ENCODE measurements around the gene FSCN2. TPM values are rescaled to one million over a fixed set of nuclear protein-coding genes. Genes with fewer than 3 reads are reported as not detected.
A peak's percentile ranks its signal among the peaks of the same experiment; 100 is the strongest.

FSCN2 gene
- total and polyA plus RNA-seq, 12 donors, result 0.22 to 1.9 (median 0.72) TPM; not detected in 1

DNA sequence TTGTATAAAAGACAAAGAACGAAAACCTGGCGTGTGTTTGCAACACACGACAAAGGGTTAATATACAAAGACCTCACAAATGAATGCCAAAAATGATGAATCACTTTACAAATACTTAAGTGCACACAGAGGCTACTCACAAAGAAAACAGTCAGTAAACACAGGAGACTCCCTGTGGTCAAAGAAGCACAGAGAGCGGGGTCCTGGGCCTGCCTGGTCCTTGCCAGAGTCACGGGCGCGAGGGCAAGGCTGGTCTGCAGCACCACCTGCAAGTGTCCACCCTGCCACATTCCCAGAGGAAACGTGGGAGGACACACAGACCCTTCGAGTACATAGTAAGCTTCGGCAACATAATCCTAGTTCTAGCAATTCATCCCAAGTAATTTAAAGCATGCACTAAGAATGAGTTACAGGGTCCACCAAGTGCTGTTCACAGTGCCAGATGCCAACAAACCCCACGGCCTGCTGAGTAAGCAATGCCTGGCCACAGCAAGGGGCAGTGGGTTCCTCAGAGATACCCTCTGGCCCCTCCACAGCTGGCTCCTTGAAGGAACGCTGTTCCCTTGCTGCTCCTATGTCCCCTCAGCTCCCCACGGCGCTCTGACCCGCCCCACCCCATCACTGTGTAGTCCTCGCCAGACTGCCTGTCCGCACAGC lies 48.6 kb downstream of the FSCN2 start:
- peaks cover 0 to 39% of the 10 kb centered on the region in 2 donors for H3K36me3 ChIP-seq (replicated peaks in 1 of 2)
- no peak overlapping the region for H3K4me3 ChIP-seq
- H3K27me3 ChIP-seq, result no peaks in the 10 kb centered on the region
- no peak for TF ChIP-seq POLR2A (IDR thresholded peaks at IDR 0.05)
- TF ChIP-seq, protein P1, sequence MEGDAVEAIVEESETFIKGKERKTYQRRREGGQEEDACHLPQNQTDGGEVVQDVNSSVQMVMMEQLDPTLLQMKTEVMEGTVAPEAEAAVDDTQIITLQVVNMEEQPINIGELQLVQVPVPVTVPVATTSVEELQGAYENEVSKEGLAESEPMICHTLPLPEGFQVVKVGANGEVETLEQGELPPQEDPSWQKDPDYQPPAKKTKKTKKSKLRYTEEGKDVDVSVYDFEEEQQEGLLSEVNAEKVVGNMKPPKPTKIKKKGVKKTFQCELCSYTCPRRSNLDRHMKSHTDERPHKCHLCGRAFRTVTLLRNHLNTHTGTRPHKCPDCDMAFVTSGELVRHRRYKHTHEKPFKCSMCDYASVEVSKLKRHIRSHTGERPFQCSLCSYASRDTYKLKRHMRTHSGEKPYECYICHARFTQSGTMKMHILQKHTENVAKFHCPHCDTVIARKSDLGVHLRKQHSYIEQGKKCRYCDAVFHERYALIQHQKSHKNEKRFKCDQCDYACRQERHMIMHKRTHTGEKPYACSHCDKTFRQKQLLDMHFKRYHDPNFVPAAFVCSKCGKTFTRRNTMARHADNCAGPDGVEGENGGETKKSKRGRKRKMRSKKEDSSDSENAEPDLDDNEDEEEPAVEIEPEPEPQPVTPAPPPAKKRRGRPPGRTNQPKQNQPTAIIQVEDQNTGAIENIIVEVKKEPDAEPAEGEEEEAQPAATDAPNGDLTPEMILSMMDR (IDR thresholded peaks at IDR 0.05), result no peak
- intact Hi-C loops (cut with DNase I), result no loop called here
- no peaks in the 10 kb centered on the region for H3K9me3 ChIP-seq (replicated peaks in 1 of 3)
- H3K4me1 ChIP-seq (replicated peaks in 1 of 2), result peaks cover 5 to 9% of the 10 kb centered on the region in 2 donors
- peak overlapping the region in 1 of 5 donors; percentile 20 for H3K27ac ChIP-seq
- 68 to 78% (median 73%) methylated on average over 16 to 17 of the region's 17 CpGs for WGBS, 4 donors
- no peak for DNase-seq

GRCh38 chr17:81577278-81578000 lies 49.3 kb downstream of the FSCN2 start:
- peaks cover 0 to 43% of the 10 kb centered on the region in 2 donors for H3K36me3 ChIP-seq (replicated peaks in 1 of 2)
- 66 to 81% (median 76%) methylated on average over 11 of the region's 11 CpGs for WGBS, 4 donors
- intact Hi-C loops (cut with DNase I), result no loop called here
- peak in 1 of 7 donors; percentile 48 for DNase-seq
- TF ChIP-seq POLR2A (IDR thresholded peaks at IDR 0.05), result no peak
- TF ChIP-seq, protein P1 (IDR thresholded peaks at IDR 0.05), result no peak
- H3K4me1 ChIP-seq (replicated peaks in 1 of 2), result peaks cover 5 to 9% of the 10 kb centered on the region in 2 donors
- H3K27ac ChIP-seq, result peak overlapping the region in 2 of 5 donors; percentile 16 to 20
- H3K9me3 ChIP-seq (replicated peaks in 1 of 3), result no peaks in the 10 kb centered on the region
- no peaks in the 10 kb centered on the region for H3K27me3 ChIP-seq
- H3K4me3 ChIP-seq, result no peak overlapping the region

GRCh38 chr17:81578038-81578441 lies 49.9 kb downstream of the FSCN2 start:
- no peak for DNase-seq
- Histone ChIP-seq H3K36me3 (replicated peaks in 1 of 2) (peaks cover 0 to 49% of the 10 kb centered on the region in 2 donors), H3K4me1 (replicated peaks in 1 of 2) (peaks cover 5 to 9% of the 10 kb centered on the region in 2 donors), H3K4me3 (no peak overlapping the region), H3K27me3 (no peaks in the 10 kb centered on the region), H3K27ac (no peak overlapping the region), H3K9me3 (replicated peaks in 1 of 3) (no peaks in the 10 kb centered on the region)
- intact Hi-C loops (cut with DNase I), result no loop called here
- TF ChIP-seq, protein P1 (IDR thresholded peaks at IDR 0.05), result no peak
- no peak for TF ChIP-seq POLR2A (IDR thresholded peaks at IDR 0.05)
- WGBS, 4 donors, result 93 to 98% (median 97%) methylated on average over 10 of the region's 10 CpGs

GRCh38 chr17:81578561-81579225 lies 50.5 kb downstream of the FSCN2 start:
- Histone ChIP-seq H3K9me3 (replicated peaks in 1 of 3) (no peaks in the 10 kb centered on the region), H3K4me3 (no peak overlapping the region), H3K27ac (no peak overlapping the region), H3K4me1 (replicated peaks in 1 of 2) (peaks cover 5 to 9% of the 10 kb centered on the region in 2 donors), H3K27me3 (no peaks in the 10 kb centered on the region), H3K36me3 (replicated peaks in 1 of 2) (peaks cover 0 to 53% of the 10 kb centered on the region in 2 donors)
- 92 to 98% (median 95%) methylated on average over 6 of the region's 6 CpGs for WGBS, 4 donors
- TF ChIP-seq POLR2A (IDR thresholded peaks at IDR 0.05), result no peak
- TF ChIP-seq, protein P1 (IDR thresholded peaks at IDR 0.05), result no peak
- intact Hi-C loops (cut with DNase I), result no loop called here
- no peak for DNase-seq
